ENCODE results near the gene LOX.

The LOX gene

GRCh38 chr5:122078116-122079110, at the start of gene LOX:
Gene LOX (minus strand): TSS chr5:122078259. CDS start chr5:122077985, 274 bp downstream.
- DNase-seq = no peak

- no peak for DNase-seq
Measured at GRCh38 chr5:122126756-122127321, 48.8 kb upstream of the LOX start.

GRCh38 chr5:122126177-122126755, 48.2 kb upstream of the LOX start:
- DNase-seq = no peak

- DNase-seq = no peak
Measured at GRCh38 chr5:122124766-122125165, 46.7 kb upstream of the LOX start.

GRCh38 chr5:122121479-122122465, 43.7 kb upstream of the LOX start:
- DNase-seq = no peak

- DNase-seq = no peak
Measured at GRCh38 chr5:122120957-122121356, 42.9 kb upstream of the LOX start.

GRCh38 chr5:122120493-122120892, 42.4 kb upstream of the LOX start:
- DNase-seq = no peak

- no peak for DNase-seq
Measured at GRCh38 chr5:122119205-122119604, 41.1 kb upstream of the LOX start.

GRCh38 chr5:122118356-122118948, 40.4 kb upstream of the LOX start:
- no peak for DNase-seq

GRCh38 chr5:122114501-122114900, 36.4 kb upstream of the LOX start:
- DNase-seq = no peak

GRCh38 chr5:122112733-122113558, 34.9 kb upstream of the LOX start:
- DNase-seq = no peak

- DNase-seq = no peak
Measured at GRCh38 chr5:122112063-122112462, 34.0 kb upstream of the LOX start.

- no peak for DNase-seq
Measured at GRCh38 chr5:122111460-122111859, 33.4 kb upstream of the LOX start.

- no peak for DNase-seq
Measured at GRCh38 chr5:122110987-122111386, 32.9 kb upstream of the LOX start.

- DNase-seq = no peak
Measured at GRCh38 chr5:122107016-122107415, 29.0 kb upstream of the LOX start.

- no peak for DNase-seq
Measured at GRCh38 chr5:122105909-122106308, 27.9 kb upstream of the LOX start.

- no peak for DNase-seq
Measured at GRCh38 chr5:122102825-122103224, 24.8 kb upstream of the LOX start.

- DNase-seq = peak in 1 of 2 donors; percentile 5
Measured at GRCh38 chr5:122101636-122102285, 23.7 kb upstream of the LOX start.

- DNase-seq = no peak
Measured at GRCh38 chr5:122099060-122099790, 21.2 kb upstream of the LOX start.

GRCh38 chr5:122097391-122097790, 19.3 kb upstream of the LOX start:
- DNase-seq = no peak

All from CD4-positive, alpha-beta T cell treated with Interleukin-1 beta for 1 hour (primary cell).